ENCODE measurements around the gene BCAS4. TPM values are rescaled to one million over a fixed set of nuclear protein-coding genes. Genes with fewer than 3 reads are reported as not detected.

BCAS4 gene
- total RNA-seq, 1 experiment from 2014 or later: 25.8 TPM

- peaks cover 15% of the 10 kb centered on the region for H3K36me3 Mint-ChIP-seq
- DNase-seq (ENCODE audit: low spot score): no peak
- POLR2A ChIA-PET: no interaction called here
- peak overlapping the region; percentile 46; the same call in 1 of the 2 replicates for H3K27ac Mint-ChIP-seq
- CTCF ChIA-PET: interaction anchor here (1.2 kb wide), 1 partner anchor 80 kb away, joined by 4 read pairs; no protein-coding TSS in a partner anchor
- no peaks in the 10 kb centered on the region for H3K9me3 Mint-ChIP-seq
- peaks cover 43% of the 10 kb centered on the region for H3K4me1 Mint-ChIP-seq
- TF ChIP-seq RORB (CRISPR knock-in tag; IDR thresholded peaks at IDR 0.05) (no peak), SMAD4 (CRISPR knock-in tag; IDR thresholded peaks at IDR 0.05) (no peak), ZBTB21 (CRISPR knock-in tag; IDR thresholded peaks at IDR 0.05; ENCODE audit: borderline replicate concordance) (no peak), ZNF232 (CRISPR knock-in tag; IDR thresholded peaks at IDR 0.05) (no peak), NR2C2 (CRISPR knock-in tag; IDR thresholded peaks at IDR 0.05) (no peak), ZNF416 (CRISPR knock-in tag; IDR thresholded peaks at IDR 0.05) (no peak), USF2 (CRISPR knock-in tag; IDR thresholded peaks at IDR 0.05) (no peak), TEAD1 (CRISPR knock-in tag; IDR thresholded peaks at IDR 0.05) (no peak), GRHL2 (CRISPR knock-in tag; IDR thresholded peaks at IDR 0.05; ENCODE audit: insufficient replicate concordance, severe bottlenecking) (no peak), ZNF219 (CRISPR knock-in tag; IDR thresholded peaks at IDR 0.05; ENCODE audit: borderline replicate concordance) (no peak), SP1 (CRISPR knock-in tag; conservative IDR thresholded peaks at IDR 0.05) (no peak), CTCF (IDR thresholded peaks at IDR 0.05) (no peak), ZNF138 (CRISPR knock-in tag; conservative IDR thresholded peaks at IDR 0.05) (no peak), ETV6 (CRISPR knock-in tag; IDR thresholded peaks at IDR 0.05) (no peak)
- TF ChIP-seq, protein P1, sequence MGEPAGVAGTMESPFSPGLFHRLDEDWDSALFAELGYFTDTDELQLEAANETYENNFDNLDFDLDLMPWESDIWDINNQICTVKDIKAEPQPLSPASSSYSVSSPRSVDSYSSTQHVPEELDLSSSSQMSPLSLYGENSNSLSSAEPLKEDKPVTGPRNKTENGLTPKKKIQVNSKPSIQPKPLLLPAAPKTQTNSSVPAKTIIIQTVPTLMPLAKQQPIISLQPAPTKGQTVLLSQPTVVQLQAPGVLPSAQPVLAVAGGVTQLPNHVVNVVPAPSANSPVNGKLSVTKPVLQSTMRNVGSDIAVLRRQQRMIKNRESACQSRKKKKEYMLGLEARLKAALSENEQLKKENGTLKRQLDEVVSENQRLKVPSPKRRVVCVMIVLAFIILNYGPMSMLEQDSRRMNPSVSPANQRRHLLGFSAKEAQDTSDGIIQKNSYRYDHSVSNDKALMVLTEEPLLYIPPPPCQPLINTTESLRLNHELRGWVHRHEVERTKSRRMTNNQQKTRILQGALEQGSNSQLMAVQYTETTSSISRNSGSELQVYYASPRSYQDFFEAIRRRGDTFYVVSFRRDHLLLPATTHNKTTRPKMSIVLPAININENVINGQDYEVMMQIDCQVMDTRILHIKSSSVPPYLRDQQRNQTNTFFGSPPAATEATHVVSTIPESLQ (CRISPR knock-in tag; IDR thresholded peaks at IDR 0.05): no peak
- TF ChIP-seq, protein P2, sequence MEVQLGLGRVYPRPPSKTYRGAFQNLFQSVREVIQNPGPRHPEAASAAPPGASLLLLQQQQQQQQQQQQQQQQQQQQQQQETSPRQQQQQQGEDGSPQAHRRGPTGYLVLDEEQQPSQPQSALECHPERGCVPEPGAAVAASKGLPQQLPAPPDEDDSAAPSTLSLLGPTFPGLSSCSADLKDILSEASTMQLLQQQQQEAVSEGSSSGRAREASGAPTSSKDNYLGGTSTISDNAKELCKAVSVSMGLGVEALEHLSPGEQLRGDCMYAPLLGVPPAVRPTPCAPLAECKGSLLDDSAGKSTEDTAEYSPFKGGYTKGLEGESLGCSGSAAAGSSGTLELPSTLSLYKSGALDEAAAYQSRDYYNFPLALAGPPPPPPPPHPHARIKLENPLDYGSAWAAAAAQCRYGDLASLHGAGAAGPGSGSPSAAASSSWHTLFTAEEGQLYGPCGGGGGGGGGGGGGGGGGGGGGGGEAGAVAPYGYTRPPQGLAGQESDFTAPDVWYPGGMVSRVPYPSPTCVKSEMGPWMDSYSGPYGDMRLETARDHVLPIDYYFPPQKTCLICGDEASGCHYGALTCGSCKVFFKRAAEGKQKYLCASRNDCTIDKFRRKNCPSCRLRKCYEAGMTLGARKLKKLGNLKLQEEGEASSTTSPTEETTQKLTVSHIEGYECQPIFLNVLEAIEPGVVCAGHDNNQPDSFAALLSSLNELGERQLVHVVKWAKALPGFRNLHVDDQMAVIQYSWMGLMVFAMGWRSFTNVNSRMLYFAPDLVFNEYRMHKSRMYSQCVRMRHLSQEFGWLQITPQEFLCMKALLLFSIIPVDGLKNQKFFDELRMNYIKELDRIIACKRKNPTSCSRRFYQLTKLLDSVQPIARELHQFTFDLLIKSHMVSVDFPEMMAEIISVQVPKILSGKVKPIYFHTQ (CRISPR knock-in tag; IDR thresholded peaks at IDR 0.05): no peak
- H3K27me3 Mint-ChIP-seq (ENCODE audit: low read depth): no peaks in the 10 kb centered on the region
- ATAC-seq: no peak
- H3K4me3 Mint-ChIP-seq: no peak overlapping the region
These were observed 78.7 kb downstream of the BCAS4 start for GRCh38 chr20:50873585-50873984.

DNA sequence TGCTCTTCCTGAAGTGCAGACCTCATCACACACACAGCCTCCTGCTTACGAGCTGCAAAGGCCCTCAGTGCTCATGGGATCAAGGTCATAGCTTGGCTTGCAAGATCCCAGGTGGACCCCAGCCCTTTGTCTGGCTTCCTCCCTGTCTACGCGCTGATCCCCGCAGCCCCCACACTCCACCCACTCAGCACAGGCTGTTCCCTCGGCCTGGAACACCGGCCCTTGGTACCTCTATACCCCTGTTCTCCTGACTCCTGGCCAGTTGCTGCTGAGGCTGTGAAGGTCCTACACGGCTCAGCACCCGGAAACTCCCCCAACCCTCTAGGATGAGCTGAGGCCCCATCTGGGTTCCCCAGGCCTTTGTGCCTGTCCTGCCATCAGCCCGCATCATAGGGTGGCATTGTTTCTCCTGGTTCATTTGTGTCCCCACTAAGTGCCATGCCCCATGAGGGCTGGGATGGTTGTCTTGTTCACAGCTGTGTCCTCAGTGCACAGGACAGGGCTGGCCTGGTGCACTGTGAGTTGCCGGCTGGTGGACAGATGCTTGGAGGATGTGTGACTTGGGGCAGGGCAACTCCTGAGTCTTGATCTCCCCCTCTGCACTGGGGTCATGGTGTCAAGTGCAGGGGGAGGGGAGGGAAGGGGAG, 79.4 kb downstream of the BCAS4 start:
- ATAC-seq (no peak), DNase-seq (ENCODE audit: low spot score) (no peak)
- Mint-ChIP-seq H3K27me3 (ENCODE audit: low read depth) (no peaks in the 10 kb centered on the region), H3K9me3 (no peaks in the 10 kb centered on the region), H3K36me3 (peaks cover 15% of the 10 kb centered on the region), H3K27ac (peak overlapping the region; percentile 46; the same call in 1 of the 2 replicates), H3K4me3 (no peak overlapping the region), H3K4me1 (peaks cover 43% of the 10 kb centered on the region)
- CTCF ChIA-PET: interaction anchor here (0.6 to 1.2 kb wide), 2 partner anchors 24 to 81 kb away, joined by 3 to 4 read pairs; no protein-coding TSS in a partner anchor
- POLR2A ChIA-PET: no interaction called here
- TF ChIP-seq NFATC4 (CRISPR knock-in tag; IDR thresholded peaks at IDR 0.05) (no peak), TEAD4 (CRISPR knock-in tag; IDR thresholded peaks at IDR 0.05) (no peak), ZNF232 (CRISPR knock-in tag; IDR thresholded peaks at IDR 0.05) (no peak), PRDM15 (CRISPR knock-in tag; IDR thresholded peaks at IDR 0.05) (no peak)
- TF ChIP-seq, protein P3, sequence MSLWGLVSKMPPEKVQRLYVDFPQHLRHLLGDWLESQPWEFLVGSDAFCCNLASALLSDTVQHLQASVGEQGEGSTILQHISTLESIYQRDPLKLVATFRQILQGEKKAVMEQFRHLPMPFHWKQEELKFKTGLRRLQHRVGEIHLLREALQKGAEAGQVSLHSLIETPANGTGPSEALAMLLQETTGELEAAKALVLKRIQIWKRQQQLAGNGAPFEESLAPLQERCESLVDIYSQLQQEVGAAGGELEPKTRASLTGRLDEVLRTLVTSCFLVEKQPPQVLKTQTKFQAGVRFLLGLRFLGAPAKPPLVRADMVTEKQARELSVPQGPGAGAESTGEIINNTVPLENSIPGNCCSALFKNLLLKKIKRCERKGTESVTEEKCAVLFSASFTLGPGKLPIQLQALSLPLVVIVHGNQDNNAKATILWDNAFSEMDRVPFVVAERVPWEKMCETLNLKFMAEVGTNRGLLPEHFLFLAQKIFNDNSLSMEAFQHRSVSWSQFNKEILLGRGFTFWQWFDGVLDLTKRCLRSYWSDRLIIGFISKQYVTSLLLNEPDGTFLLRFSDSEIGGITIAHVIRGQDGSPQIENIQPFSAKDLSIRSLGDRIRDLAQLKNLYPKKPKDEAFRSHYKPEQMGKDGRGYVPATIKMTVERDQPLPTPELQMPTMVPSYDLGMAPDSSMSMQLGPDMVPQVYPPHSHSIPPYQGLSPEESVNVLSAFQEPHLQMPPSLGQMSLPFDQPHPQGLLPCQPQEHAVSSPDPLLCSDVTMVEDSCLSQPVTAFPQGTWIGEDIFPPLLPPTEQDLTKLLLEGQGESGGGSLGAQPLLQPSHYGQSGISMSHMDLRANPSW (CRISPR knock-in tag; conservative IDR thresholded peaks at IDR 0.05; ENCODE audit: low read depth): no peak
